Nephron (organoid): ENCODE results near the gene RUNX2.
A peak's percentile ranks its signal among the peaks of the same experiment; 100 is the strongest.

Experiments used
- H3K27ac Mint-ChIP-seq, 3 experiments: 2 replicates each; pipeline ENCODE4 v1.8.0; 2020; ENCODE audit warnings: mixed read lengths in 3 of 3, mild to moderate bottlenecking in 2 of 3, moderate library complexity in 1 of 3
- H3K27me3 Mint-ChIP-seq: 2 replicates; pipeline ENCODE4 v1.8.0; 2021; ENCODE audit warnings: low read depth, mild to moderate bottlenecking, moderate library complexity, mixed read lengths
- H3K36me3 Mint-ChIP-seq: 2 replicates; pipeline ENCODE4 v1.8.0; 2020; ENCODE audit warnings: low read depth, mixed read lengths
- H3K4me1 Mint-ChIP-seq: 2 replicates; pipeline ENCODE4 v1.8.0; 2020; ENCODE audit warnings: mixed read lengths
- H3K4me3 Mint-ChIP-seq, 3 experiments: 2 replicates each; pipeline ENCODE4 v1.8.0; 2020; ENCODE audit warnings: mild to moderate bottlenecking in 3 of 3, mixed read lengths in 3 of 3, moderate library complexity in 2 of 3
- H3K9me3 Mint-ChIP-seq: 2 replicates; pipeline ENCODE4 v1.8.0; 2020; ENCODE audit warnings: mixed read lengths
- TF ChIP-seq, protein P1 (sequence below), 3 experiments: fragments of 200-600 bp; sonication (generic); IDR thresholded peaks; one replicate each; pipeline ENCODE4 v1.5.0; 2021; ENCODE audit warnings: antibody characterized with exemption in 3 of 3; ENCODE audit not compliant: unreplicated experiment in 3 of 3

RUNX2 gene

GRCh38 chr6:45445749-45446549, 117.8 kb downstream of the RUNX2 start:
- peaks cover 16% of the 10 kb centered on the region for H3K4me1 Mint-ChIP-seq
- TF ChIP-seq, protein P1, sequence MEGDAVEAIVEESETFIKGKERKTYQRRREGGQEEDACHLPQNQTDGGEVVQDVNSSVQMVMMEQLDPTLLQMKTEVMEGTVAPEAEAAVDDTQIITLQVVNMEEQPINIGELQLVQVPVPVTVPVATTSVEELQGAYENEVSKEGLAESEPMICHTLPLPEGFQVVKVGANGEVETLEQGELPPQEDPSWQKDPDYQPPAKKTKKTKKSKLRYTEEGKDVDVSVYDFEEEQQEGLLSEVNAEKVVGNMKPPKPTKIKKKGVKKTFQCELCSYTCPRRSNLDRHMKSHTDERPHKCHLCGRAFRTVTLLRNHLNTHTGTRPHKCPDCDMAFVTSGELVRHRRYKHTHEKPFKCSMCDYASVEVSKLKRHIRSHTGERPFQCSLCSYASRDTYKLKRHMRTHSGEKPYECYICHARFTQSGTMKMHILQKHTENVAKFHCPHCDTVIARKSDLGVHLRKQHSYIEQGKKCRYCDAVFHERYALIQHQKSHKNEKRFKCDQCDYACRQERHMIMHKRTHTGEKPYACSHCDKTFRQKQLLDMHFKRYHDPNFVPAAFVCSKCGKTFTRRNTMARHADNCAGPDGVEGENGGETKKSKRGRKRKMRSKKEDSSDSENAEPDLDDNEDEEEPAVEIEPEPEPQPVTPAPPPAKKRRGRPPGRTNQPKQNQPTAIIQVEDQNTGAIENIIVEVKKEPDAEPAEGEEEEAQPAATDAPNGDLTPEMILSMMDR (IDR thresholded peaks at IDR 0.05; ENCODE audit: unreplicated experiment in 3 of 3) = no peak
- peak overlapping the region in 2 of 3 experiments; percentile 26 to 29 for H3K4me3 Mint-ChIP-seq
- H3K27ac Mint-ChIP-seq = peak overlapping the region; percentile 58 to 82 (median 63)
- no peaks in the 10 kb centered on the region for H3K9me3 Mint-ChIP-seq
- peaks cover 6% of the 10 kb centered on the region for H3K27me3 Mint-ChIP-seq
- peaks cover 4% of the 10 kb centered on the region for H3K36me3 Mint-ChIP-seq

GRCh38 chr6:45447005-45447404, 118.9 kb downstream of the RUNX2 start:
- peaks cover 16% of the 10 kb centered on the region for H3K4me1 Mint-ChIP-seq
- peaks cover 8% of the 10 kb centered on the region for H3K36me3 Mint-ChIP-seq
- H3K4me3 Mint-ChIP-seq = no peak overlapping the region
- TF ChIP-seq, protein P1 (IDR thresholded peaks at IDR 0.05; ENCODE audit: unreplicated experiment in 3 of 3) = no peak
- no peaks in the 10 kb centered on the region for H3K9me3 Mint-ChIP-seq
- peaks cover 8% of the 10 kb centered on the region for H3K27me3 Mint-ChIP-seq
- no peak overlapping the region for H3K27ac Mint-ChIP-seq

DNA sequence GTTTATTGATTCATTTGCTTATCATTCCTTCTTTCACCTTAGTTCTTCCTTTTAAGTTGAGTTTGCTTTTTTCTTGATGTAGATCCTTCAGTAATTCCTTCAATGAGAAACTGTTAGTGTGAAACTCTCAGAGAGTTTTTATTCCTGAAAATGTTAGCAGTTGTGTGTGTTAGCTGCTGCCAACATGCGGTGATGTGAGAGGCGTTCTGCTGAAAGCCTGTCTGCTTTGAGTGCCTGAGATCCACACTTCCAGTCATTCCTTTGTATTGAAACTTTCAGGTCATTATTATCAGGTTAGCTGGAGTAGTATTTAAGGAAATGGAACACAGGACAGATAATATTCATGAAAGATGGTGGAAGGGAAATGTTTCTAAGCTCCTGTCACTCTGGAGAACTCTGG, 119.6 kb downstream of the RUNX2 start:
- TF ChIP-seq, protein P1 (IDR thresholded peaks at IDR 0.05; ENCODE audit: unreplicated experiment in 3 of 3) = no peak
- Mint-ChIP-seq H3K27ac (no peak overlapping the region), H3K4me1 (peaks cover 16% of the 10 kb centered on the region), H3K27me3 (peaks cover 9% of the 10 kb centered on the region), H3K4me3 (no peak overlapping the region), H3K36me3 (peaks cover 9% of the 10 kb centered on the region), H3K9me3 (no peaks in the 10 kb centered on the region)

DNA sequence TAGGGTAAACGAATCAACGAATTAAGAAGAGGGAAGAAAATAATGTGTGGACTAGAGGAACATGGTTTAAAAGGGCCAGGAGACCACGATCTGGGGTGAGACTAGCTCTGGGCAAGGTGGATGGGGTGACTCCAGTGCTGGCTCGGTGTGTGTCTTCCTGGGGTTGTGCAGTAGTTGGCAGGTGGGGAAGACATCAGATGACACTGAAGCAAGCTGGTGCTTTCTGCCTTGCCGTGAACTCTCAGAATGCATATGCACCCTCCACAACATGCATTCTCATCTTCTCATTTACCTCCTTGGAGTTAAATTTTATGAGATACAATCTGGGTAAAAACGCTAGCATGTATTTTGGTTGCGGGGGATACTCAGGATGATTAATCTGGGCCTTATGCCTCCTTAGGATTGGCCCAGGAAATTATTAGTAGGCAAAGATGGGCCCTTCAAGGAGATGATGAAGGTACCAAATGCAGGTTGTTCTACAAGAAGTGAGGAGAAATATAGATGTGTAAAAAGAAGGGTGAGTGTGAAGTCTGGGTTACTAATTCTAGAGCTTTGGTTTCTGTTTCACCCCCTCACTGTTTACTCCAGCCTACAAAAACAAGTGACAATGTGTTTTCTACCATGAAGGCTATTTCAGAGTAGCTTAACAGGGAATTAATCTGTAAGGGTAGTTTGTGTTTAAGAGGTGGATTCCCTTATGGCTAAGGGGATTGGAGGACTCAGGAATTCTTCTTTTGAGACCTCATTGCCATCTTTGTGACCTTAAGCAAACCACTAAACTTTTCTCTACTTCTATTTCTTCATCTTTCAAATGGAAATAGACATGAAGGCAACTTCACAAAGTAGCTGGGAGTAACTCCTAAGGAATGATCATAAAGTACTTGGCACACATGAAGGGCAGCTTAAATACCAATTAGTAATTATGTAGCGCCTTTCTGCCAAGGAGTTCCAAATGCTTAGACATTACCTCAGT, 120.6 kb downstream of the RUNX2 start:
- peaks cover 9% of the 10 kb centered on the region for H3K36me3 Mint-ChIP-seq
- H3K27me3 Mint-ChIP-seq = peaks cover 12% of the 10 kb centered on the region
- H3K4me3 Mint-ChIP-seq = no peak overlapping the region
- H3K4me1 Mint-ChIP-seq = peaks cover 16% of the 10 kb centered on the region
- no peak overlapping the region for H3K27ac Mint-ChIP-seq
- TF ChIP-seq, protein P1 (IDR thresholded peaks at IDR 0.05; ENCODE audit: unreplicated experiment in 3 of 3) = no peak
- no peaks in the 10 kb centered on the region for H3K9me3 Mint-ChIP-seq

GRCh38 chr6:45450132-45450531, 122.0 kb downstream of the RUNX2 start:
- H3K4me3 Mint-ChIP-seq = no peak overlapping the region

More at GRCh38 chr6:45450132-45450531, 122.0 kb downstream of the RUNX2 start:
- no peak overlapping the region for H3K27ac Mint-ChIP-seq
- no peaks in the 10 kb centered on the region for H3K9me3 Mint-ChIP-seq
- H3K27me3 Mint-ChIP-seq = peaks cover 17% of the 10 kb centered on the region
- peaks cover 16% of the 10 kb centered on the region for H3K4me1 Mint-ChIP-seq
- TF ChIP-seq, protein P1 (IDR thresholded peaks at IDR 0.05; ENCODE audit: unreplicated experiment in 3 of 3) = no peak
- H3K36me3 Mint-ChIP-seq = peaks cover 9% of the 10 kb centered on the region
